Activated naive CD8-positive, alpha-beta T cell treated with anti-CD3 and anti-CD28 coated beads, Interleukin-2, amount 50 U/mL, for 16 hours (primary cell): ENCODE data around the gene GULP1.
"Not testable (repeated sequence)": the region's sequence is repeated elsewhere in the genome, so short reads cannot be mapped to it uniquely, and the experiment has no call there.

ENCODE experiments used
- DNase-seq: peaks from one replicate; pipeline ENCODE4 v3.0.0-alpha.2; 2020; ENCODE audit warnings: low read depth, low spot score

Gene GULP1

GRCh38 chr2:188415754-188416083 is 124.0 kb downstream of the GULP1 start:
- DNase-seq, result no peak

- no peak for DNase-seq
Observed at GRCh38 chr2:188416367-188416766, 124.7 kb downstream of the GULP1 start.

- no peak for DNase-seq
Observed at GRCh38 chr2:188422726-188423125, 131.1 kb downstream of the GULP1 start.

GRCh38 chr2:188425266-188425665 is 133.6 kb downstream of the GULP1 start:
- DNase-seq, result no peak

GRCh38 chr2:188426121-188426520 is 134.4 kb downstream of the GULP1 start:
- DNase-seq, result no peak

- DNase-seq, result no peak
Observed at GRCh38 chr2:188430705-188431104, 139.0 kb downstream of the GULP1 start.

- no peak for DNase-seq
Observed at GRCh38 chr2:188434018-188434417, 142.3 kb downstream of the GULP1 start.

GRCh38 chr2:188435115-188435514 is 143.4 kb downstream of the GULP1 start:
- no peak for DNase-seq

- no peak for DNase-seq
Observed at GRCh38 chr2:188437537-188437936, 145.9 kb downstream of the GULP1 start.

- DNase-seq, result no peak
Observed at GRCh38 chr2:188439986-188440385, 148.3 kb downstream of the GULP1 start.

- no peak for DNase-seq
Observed at GRCh38 chr2:188440849-188441248, 149.2 kb downstream of the GULP1 start.

- DNase-seq, result no peak
Observed at GRCh38 chr2:188441288-188441947, 149.7 kb downstream of the GULP1 start.

GRCh38 chr2:188443207-188443606 is 151.5 kb downstream of the GULP1 start:
- DNase-seq, result no peak

GRCh38 chr2:188444106-188444835 is 152.6 kb downstream of the GULP1 start:
- DNase-seq, result no peak

- no peak for DNase-seq
Observed at GRCh38 chr2:188449561-188449960, 157.9 kb downstream of the GULP1 start.

GRCh38 chr2:188449971-188450370 is 158.3 kb downstream of the GULP1 start:
- no peak for DNase-seq

- no peak for DNase-seq
Observed at GRCh38 chr2:188450732-188451483, 159.2 kb downstream of the GULP1 start.

GRCh38 chr2:188452084-188452483 is 160.4 kb downstream of the GULP1 start:
- DNase-seq, result no peak

GRCh38 chr2:188456114-188456909 is 164.6 kb downstream of the GULP1 start:
- no peak for DNase-seq

GRCh38 chr2:188459061-188459460 is 167.4 kb downstream of the GULP1 start:
- DNase-seq, result no peak

GRCh38 chr2:188466078-188466477 is 174.4 kb downstream of the GULP1 start:
- DNase-seq, result not testable (repeated sequence)

GRCh38 chr2:188466761-188467160 is 175.1 kb downstream of the GULP1 start:
- DNase-seq, result no peak
